ENCODE measurements around the gene INTS15. TPM values are rescaled to one million over a fixed set of nuclear protein-coding genes. Genes with fewer than 3 reads are reported as not detected.
A peak's percentile ranks its signal among the peaks of the same experiment; 100 is the strongest.
"Not testable (repeated sequence)": the region's sequence is repeated elsewhere in the genome, so short reads cannot be mapped to it uniquely, and the experiment has no call there.

Gene INTS15
- total RNA-seq, 6 experiments from 2014 or later = 10.2 to 16.6 (median 14.0) TPM

DNA sequence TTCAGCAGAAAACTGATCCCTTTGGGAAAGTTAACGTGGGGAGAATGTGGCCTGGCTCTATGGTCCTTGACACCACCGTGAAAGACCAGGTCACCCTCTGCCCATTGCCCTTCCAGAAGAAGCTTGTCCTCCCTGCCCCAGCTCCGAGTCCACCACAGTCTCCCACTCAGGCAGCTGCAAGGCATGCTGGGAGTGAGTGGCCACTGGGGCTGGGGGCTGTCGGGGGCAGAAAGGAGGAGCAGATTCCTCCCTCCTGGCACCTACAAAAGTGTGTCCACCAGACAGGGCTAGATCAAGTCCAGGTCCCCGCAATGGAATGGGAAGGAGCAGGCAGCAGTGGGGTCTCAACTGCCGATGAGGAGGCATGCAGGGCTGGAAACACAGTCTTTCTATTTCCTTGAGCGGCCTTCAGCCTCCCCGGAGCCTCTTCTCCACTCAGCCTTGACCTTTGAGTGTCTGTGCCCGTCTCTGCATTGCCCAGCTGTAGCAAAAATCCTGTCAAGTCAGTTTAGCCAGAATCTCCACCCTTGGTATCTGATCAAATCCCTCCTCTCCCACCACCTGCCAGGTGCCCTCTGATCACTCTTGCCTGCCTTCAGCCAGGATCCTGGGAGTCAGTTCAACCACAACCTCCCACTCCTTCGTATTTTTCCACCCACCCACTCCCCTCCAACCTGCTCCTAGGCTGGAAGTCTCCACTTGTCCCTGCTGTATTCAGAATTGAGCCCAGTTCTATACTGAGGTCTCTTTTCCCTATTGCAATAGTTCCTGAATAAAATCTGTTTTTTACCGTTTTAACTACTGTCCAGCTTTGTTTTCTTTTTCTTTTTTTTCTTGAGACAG, 40.4 kb downstream of the INTS15 start:
- Histone ChIP-seq H3K27me3 (no peaks in the 10 kb centered on the region), H3K4me1 (no peaks in the 10 kb centered on the region), H3K4me3 (no peak overlapping the region), H3K36me3 (no peaks in the 10 kb centered on the region), H3K27ac (no peak overlapping the region), H3K9me3 (no peaks in the 10 kb centered on the region)
- intact Hi-C loops (cut with DNase I) = no loop called here
- ATAC-seq = no peak
- WGBS (ENCODE audit: insufficient coverage, low coverage, low lambda C conversion rate, missing lambda C conversion rate) = 48% methylated on average over 8 of the region's 11 CpGs
- TF ChIP-seq, protein P1, sequence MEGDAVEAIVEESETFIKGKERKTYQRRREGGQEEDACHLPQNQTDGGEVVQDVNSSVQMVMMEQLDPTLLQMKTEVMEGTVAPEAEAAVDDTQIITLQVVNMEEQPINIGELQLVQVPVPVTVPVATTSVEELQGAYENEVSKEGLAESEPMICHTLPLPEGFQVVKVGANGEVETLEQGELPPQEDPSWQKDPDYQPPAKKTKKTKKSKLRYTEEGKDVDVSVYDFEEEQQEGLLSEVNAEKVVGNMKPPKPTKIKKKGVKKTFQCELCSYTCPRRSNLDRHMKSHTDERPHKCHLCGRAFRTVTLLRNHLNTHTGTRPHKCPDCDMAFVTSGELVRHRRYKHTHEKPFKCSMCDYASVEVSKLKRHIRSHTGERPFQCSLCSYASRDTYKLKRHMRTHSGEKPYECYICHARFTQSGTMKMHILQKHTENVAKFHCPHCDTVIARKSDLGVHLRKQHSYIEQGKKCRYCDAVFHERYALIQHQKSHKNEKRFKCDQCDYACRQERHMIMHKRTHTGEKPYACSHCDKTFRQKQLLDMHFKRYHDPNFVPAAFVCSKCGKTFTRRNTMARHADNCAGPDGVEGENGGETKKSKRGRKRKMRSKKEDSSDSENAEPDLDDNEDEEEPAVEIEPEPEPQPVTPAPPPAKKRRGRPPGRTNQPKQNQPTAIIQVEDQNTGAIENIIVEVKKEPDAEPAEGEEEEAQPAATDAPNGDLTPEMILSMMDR (IDR thresholded peaks at IDR 0.05) = no peak
- no peak for TF ChIP-seq POLR2A (IDR thresholded peaks at IDR 0.05)
- no peak for DNase-seq

DNA sequence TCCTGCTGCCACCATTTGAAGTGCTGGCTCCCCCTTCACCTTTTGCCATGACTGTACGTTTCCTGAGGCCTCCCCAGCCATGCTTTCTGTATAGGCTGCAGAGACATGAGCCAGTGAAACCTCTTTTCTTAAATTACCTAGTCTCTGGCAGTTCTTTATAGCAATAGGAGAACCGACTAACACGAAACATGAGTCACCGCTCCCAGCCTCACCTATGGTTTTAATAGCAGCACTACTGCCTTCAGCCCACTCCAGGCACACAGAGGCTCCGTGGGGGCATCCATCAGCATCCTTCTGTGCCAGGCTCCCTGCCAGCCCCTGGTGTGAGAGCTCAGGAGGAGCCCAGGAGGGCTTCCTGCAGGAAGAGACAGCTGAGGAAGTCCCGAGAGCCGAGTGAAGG, 41.8 kb downstream of the INTS15 start:
- 73% methylated on average over 5 of the region's 7 CpGs for WGBS (ENCODE audit: insufficient coverage, low coverage, low lambda C conversion rate, missing lambda C conversion rate)
- Histone ChIP-seq H3K27me3 (no peaks in the 10 kb centered on the region), H3K4me3 (no peak overlapping the region), H3K36me3 (no peaks in the 10 kb centered on the region), H3K27ac (no peak overlapping the region), H3K9me3 (no peaks in the 10 kb centered on the region), H3K4me1 (peaks cover 0 to 5% (median 0%) of the 10 kb centered on the region in 4 donors)
- DNase-seq = no peak
- TF ChIP-seq, protein P1 (IDR thresholded peaks at IDR 0.05) = no peak
- TF ChIP-seq POLR2A (IDR thresholded peaks at IDR 0.05) = no peak
- ATAC-seq = no peak
- intact Hi-C loops (cut with DNase I) = no loop called here

DNA sequence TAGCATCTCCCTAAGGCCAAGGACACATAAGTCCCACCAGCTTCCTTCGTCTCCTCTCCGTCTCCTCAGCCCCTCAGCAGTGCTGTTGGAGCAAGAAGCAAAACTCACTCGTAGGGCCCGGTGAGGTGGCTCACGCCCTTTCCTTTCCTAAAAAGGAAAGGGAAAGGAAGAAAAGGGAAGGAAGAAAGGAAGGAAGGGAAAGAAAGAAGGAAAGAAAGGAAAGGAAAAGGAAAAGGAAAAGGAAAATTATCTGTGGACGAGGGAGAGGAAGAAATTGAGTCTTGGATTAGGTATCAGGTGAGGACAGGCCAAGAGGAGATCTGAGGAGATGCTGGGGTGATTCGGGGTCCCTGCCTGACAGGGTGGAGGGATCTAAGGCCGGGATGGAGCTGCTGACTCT, 44.2 kb downstream of the INTS15 start:
- Histone ChIP-seq H3K27me3 (no peaks in the 10 kb centered on the region), H3K4me1 (peaks cover 0 to 5% (median 0%) of the 10 kb centered on the region in 4 donors), H3K9me3 (no peaks in the 10 kb centered on the region), H3K27ac (no peak overlapping the region), H3K36me3 (no peaks in the 10 kb centered on the region), H3K4me3 (no peak overlapping the region)
- ATAC-seq (no peak), DNase-seq (no peak)
- intact Hi-C loops (cut with DNase I) = no loop called here
- WGBS (ENCODE audit: insufficient coverage, low coverage, low lambda C conversion rate, missing lambda C conversion rate) = 87% methylated on average over 8 of the region's 8 CpGs
- TF ChIP-seq, protein P1 (IDR thresholded peaks at IDR 0.05) = no peak
- TF ChIP-seq POLR2A (IDR thresholded peaks at IDR 0.05) = no peak

DNA sequence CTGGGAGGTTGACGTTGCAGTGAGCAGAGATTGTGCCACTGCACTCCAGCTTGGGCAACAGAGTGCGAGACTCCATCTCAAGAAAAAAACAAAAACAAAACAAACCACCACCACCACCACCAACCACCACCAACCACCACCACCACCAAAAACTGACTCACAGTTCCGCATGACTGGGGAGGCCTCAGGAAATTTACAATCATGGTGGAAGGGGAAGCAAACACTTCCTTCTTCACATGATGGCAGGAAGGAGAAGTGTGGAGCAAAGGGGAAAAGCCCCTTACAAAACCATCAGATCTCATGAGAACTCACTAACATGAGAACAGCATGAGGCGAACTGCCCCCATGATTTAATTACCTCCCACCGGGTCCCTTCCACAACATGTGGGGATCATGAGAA, 45.1 kb downstream of the INTS15 start:
- H3K27ac ChIP-seq; ATAC-seq; H3K4me3 ChIP-seq; H3K27me3 ChIP-seq; H3K4me1 ChIP-seq; H3K9me3 ChIP-seq; intact Hi-C loops (cut with DNase I); H3K36me3 ChIP-seq; DNase-seq: not testable (repeated sequence)
- 70% methylated on average over 3 of the region's 5 CpGs for WGBS (ENCODE audit: insufficient coverage, low coverage, low lambda C conversion rate, missing lambda C conversion rate)

DNA sequence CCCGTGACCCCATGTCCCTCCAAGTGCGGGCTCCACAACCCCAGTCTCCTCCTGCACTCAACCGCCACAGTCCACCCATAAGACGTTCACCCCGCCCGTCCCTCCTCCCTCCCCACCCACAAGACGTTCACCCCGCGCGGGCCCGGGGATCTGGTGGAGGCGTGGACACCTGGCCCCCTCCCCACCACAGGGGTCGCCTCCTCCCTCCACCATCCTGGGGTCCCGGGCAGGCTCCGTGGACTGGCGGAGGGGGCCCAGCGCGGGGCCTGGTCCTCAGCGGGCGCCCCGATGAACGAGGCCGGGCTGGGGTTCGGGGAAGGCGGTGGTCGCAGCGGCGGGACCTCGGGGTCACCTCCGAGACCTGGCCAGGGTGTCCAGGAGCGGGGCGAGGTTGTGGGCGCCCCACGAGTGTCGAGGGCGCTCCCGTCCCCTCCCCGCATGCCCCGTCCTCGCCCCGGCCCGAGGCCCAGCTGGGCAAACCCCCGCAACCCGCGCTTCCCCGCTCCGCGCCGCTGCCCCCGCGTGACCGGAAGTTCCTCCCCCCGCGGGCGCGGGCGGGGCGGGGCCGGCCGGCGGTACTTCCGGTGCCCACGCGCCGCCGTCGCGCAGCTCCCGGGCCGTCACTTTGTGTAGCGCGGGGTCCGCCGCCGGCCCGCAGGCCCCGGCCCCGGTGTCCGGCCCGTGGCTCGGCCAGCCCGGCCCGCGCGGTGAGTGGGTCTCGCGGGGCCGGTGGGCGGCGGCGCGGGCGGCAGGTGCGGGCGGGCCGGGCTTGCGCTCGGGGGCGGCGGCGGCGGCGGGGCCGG, 47.1 kb downstream of the INTS15 start, which contains the start of gene ZNF316:
Gene ZNF316 (plus strand): TSS at position 578 of the 803 bp plus-strand sequence. CDS start 5,092 bp downstream, outside the sequence.
- WGBS (ENCODE audit: insufficient coverage, low coverage, low lambda C conversion rate, missing lambda C conversion rate) = 6% methylated on average over 10 of the region's 104 CpGs
- peak within 1 kb of the TSS; percentile 68 to 94 (median 85) for H3K4me3 ChIP-seq
- H3K27me3 ChIP-seq = no peaks in the 10 kb centered on the region
- no peaks in the 10 kb centered on the region for H3K9me3 ChIP-seq
- H3K27ac ChIP-seq = peak within 1 kb of the TSS; percentile 78 to 82 (median 80)
- H3K4me1 ChIP-seq = peaks cover 0 to 5% (median 0%) of the 10 kb centered on the region in 4 donors
- intact Hi-C loops (cut with DNase I) = no loop called here
- peaks cover 0 to 8% (median 0%) of the 10 kb centered on the region in 4 donors for H3K36me3 ChIP-seq
- ATAC-seq (peak; percentile 81 to 94 (median 90)), DNase-seq (peak; percentile 74 to 78 (median 78))
- peak; percentile 66 for TF ChIP-seq POLR2A (IDR thresholded peaks at IDR 0.05)
- TF ChIP-seq, protein P1 (IDR thresholded peaks at IDR 0.05) = no peak
